AG04449 (cell line): Measurements from ENCODE around the gene HS6ST3.

ENCODE experiments used
- CTCF ChIA-PET: fragments of 350-600 bp; formaldehyde crosslinking; extraction: SDS; loops from one replicate; lab custom pipeline; 2021; ENCODE audit warnings: antibody characterized with exemption; lab: Yijun Ruan, JAX
- POLR2A ChIA-PET: fragments of 400-600, 350-600 bp; formaldehyde crosslinking; extraction: SDS; loops from one replicate; lab custom pipeline; 2020; ENCODE audit warnings: antibody characterized with exemption, inconsistent platforms; lab: Yijun Ruan, JAX
- DNase-seq: peaks from one replicate; pipeline ENCODE4 v3.0.0-alpha.2; 2010; ENCODE audit warnings: low read depth, low spot score
- H3K4me3 ChIP-seq: 2 replicates; pipeline ENCODE4 v1.5.1; 2011; ENCODE audit warnings: low read depth, mild to moderate bottlenecking, control low read depth, low read length
- CTCF ChIP-seq: IDR thresholded peaks from one replicate; pipeline ENCODE4 v1.5.1; 2011; ENCODE audit warnings: mild to moderate bottlenecking, moderate library complexity, low read length, control low read depth, inconsistent platforms; ENCODE audit not compliant: insufficient read depth; ENCODE audit errors: missing control alignments

Gene HS6ST3

GRCh38 chr13:96544957-96545356 is 455.1 kb downstream of the HS6ST3 start:
- ChIA-PET CTCF (no interaction called here), POLR2A (no interaction called here)
- no peak overlapping the region for H3K4me3 ChIP-seq
- TF ChIP-seq CTCF: no peak
- no peak for DNase-seq

- no peak for DNase-seq
- POLR2A ChIA-PET: no interaction called here
- no peak overlapping the region for H3K4me3 ChIP-seq
- TF ChIP-seq CTCF: no peak
- CTCF ChIA-PET: no interaction called here
Measured at GRCh38 chr13:96546463-96546862, 456.6 kb downstream of the HS6ST3 start.

GRCh38 chr13:96551546-96551945 is 461.6 kb downstream of the HS6ST3 start:
- no peak for TF ChIP-seq CTCF
- ChIA-PET POLR2A (no interaction called here), CTCF (no interaction called here)
- DNase-seq: no peak
- H3K4me3 ChIP-seq: no peak overlapping the region

DNA sequence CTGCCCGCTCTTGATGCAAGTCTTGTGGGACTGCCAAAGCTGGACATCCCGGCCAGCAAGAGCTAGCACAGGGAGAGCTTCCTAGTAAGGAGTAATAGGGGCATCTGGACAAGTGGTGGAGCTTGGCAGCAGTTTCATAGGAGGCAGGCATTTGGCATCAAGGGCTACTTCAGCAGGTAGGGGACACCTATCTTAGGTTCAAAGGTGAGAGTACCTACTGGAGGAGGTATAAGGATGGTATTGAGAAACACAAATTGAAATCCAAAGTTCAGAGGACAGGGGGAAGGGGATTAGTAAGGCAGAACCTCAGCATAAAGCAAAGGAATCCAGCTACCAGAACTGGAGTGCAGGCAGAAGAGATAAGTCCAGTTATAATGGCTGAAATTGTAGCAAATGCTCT is 462.7 kb downstream of the HS6ST3 start:
- POLR2A ChIA-PET: no interaction called here
- no peak overlapping the region for H3K4me3 ChIP-seq
- TF ChIP-seq CTCF: no peak
- DNase-seq: no peak
- CTCF ChIA-PET: no interaction called here

DNA sequence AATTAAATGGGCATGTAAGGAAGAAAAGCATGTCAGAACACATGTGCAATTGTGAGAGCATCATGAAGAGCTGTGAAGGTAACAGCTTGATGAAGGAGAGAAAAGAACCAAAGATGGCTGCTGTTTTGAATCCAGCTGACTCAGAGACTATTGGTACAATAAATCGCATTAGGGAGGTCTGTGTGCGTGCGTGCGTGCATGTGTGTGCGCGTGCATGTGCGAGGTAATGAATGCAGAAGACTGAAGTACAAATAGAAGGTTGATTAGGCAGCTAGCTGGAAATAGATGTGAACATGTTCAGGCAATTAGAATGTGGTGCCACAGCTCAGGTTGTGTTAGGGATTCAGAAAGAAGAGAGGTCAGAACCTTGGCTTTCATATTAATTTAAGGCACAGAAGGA is 463.9 kb downstream of the HS6ST3 start:
- CTCF ChIA-PET: no interaction called here
- POLR2A ChIA-PET: no interaction called here
- no peak overlapping the region for H3K4me3 ChIP-seq
- no peak for DNase-seq
- TF ChIP-seq CTCF: no peak

- no peak overlapping the region for H3K4me3 ChIP-seq
- POLR2A ChIA-PET: no interaction called here
- DNase-seq: no peak
- TF ChIP-seq CTCF: no peak
- CTCF ChIA-PET: no interaction called here
Measured at GRCh38 chr13:96573563-96573962, 483.7 kb downstream of the HS6ST3 start.
